ENCODE measurements around the gene MIPOL1. TPM values are rescaled to one million over a fixed set of nuclear protein-coding genes. Genes with fewer than 3 reads are reported as not detected.

Gene MIPOL1
- total RNA-seq, 4 donors from 2014 or later: 4.8 to 21.5 (median 11.8) TPM

DNA sequence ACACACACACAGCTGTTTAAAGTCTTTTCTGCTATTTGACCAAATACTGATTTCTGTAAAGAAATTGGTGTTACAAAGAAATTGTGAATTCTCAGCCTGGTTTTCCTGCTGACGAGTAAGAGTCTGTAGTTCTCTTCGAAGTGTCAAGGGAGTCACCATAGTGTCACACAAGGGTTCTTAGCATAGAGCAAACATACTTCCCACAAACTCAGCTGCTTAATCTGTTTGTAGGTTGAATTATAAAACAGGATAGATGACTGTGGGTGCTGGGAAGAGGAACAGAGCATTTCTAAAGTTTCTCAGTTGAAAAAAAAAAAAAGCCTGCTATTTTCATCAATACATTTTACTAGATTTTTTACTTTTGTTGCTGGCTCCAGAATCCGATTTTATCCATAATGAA is 314.4 kb downstream of the MIPOL1 start:
- Histone ChIP-seq H3K36me3 (no peaks in the 10 kb centered on the region), H3K4me3 (no peak overlapping the region), H3K9me3 (no peaks in the 10 kb centered on the region), H3K27me3 (no peaks in the 10 kb centered on the region), H3K27ac (no peak overlapping the region), H3K4me1 (no peaks in the 10 kb centered on the region)
- WGBS, 2 donors (ENCODE audit: low coverage in 1 of 2): 79 to 87% methylated on average over 3 of the region's 3 CpGs
- in situ Hi-C loops (cut with MboI; ENCODE audit: low pct_ligation_motif_present in 1 of 4, low pct_unique_long_range_greater_than_20kb in 1 of 4, low sequenced_read_pairs in 3 of 4) (no loop called here), intact Hi-C loops (cut with DNase I; ENCODE audit: low total_unique reads) (no loop called here)
- no peak for DNase-seq
- TF ChIP-seq, protein P1, sequence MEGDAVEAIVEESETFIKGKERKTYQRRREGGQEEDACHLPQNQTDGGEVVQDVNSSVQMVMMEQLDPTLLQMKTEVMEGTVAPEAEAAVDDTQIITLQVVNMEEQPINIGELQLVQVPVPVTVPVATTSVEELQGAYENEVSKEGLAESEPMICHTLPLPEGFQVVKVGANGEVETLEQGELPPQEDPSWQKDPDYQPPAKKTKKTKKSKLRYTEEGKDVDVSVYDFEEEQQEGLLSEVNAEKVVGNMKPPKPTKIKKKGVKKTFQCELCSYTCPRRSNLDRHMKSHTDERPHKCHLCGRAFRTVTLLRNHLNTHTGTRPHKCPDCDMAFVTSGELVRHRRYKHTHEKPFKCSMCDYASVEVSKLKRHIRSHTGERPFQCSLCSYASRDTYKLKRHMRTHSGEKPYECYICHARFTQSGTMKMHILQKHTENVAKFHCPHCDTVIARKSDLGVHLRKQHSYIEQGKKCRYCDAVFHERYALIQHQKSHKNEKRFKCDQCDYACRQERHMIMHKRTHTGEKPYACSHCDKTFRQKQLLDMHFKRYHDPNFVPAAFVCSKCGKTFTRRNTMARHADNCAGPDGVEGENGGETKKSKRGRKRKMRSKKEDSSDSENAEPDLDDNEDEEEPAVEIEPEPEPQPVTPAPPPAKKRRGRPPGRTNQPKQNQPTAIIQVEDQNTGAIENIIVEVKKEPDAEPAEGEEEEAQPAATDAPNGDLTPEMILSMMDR (IDR thresholded peaks at IDR 0.05): no peak
- TF ChIP-seq POLR2AphosphoS5 (IDR thresholded peaks at IDR 0.05): no peak
- TF ChIP-seq POLR2A (IDR thresholded peaks at IDR 0.05): no peak
- TF ChIP-seq EP300 (IDR thresholded peaks at IDR 0.05; ENCODE audit: low read depth): no peak

DNA sequence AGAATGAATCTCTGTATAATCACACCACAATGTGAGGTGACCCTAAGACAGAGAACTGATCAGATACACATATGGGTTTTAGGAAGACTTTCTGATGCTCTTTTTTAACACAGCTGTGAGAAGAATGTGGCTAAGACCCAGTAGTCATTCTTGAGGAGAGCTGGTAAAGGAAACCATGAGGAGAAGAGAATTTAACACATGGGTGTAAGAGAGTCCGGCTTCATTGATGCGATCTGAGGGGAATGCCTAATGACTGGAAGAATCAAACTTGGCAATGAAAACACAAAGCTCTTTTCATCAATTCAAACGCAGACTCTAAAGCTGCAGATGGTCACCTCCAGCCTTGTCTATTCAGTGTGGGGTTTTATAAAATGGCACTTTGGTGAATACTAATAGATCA is 318.0 kb downstream of the MIPOL1 start:
- Histone ChIP-seq H3K36me3 (no peaks in the 10 kb centered on the region), H3K9me3 (no peaks in the 10 kb centered on the region), H3K27ac (no peak overlapping the region), H3K27me3 (no peaks in the 10 kb centered on the region), H3K4me1 (no peaks in the 10 kb centered on the region), H3K4me3 (no peak overlapping the region)
- in situ Hi-C loops (cut with MboI; ENCODE audit: low pct_ligation_motif_present in 1 of 4, low pct_unique_long_range_greater_than_20kb in 1 of 4, low sequenced_read_pairs in 3 of 4) (no loop called here), intact Hi-C loops (cut with DNase I; ENCODE audit: low total_unique reads) (no loop called here)
- DNase-seq: no peak
- TF ChIP-seq POLR2A (IDR thresholded peaks at IDR 0.05) (no peak), EP300 (IDR thresholded peaks at IDR 0.05; ENCODE audit: low read depth) (no peak), POLR2AphosphoS5 (IDR thresholded peaks at IDR 0.05) (no peak)
- TF ChIP-seq, protein P1 (IDR thresholded peaks at IDR 0.05): no peak
- WGBS, 2 donors (ENCODE audit: low coverage in 1 of 2): 76 to 86% methylated on average over 3 of the region's 3 CpGs

DNA sequence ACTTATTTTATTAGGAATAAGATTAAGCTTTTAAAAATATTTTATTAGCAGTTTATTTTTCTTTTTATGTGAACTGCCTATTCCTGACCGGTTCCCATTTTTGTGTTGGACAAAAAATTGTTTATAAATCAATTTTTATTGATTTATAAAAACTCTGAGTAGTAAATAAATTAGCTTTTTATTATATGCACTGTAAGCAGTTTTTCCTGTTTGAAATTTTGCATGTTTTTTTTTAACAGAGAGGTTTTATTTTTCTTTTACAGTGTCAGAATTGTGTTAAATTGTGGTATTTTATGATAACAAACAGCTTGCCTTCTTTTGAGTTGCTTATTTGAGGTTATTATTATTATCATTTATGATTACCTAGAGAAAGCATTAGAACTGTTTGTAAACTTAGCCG is 329.3 kb downstream of the MIPOL1 start:
- no peak overlapping the region for H3K27ac ChIP-seq
- intact Hi-C loops (cut with DNase I; ENCODE audit: low total_unique reads): no loop called here

DNA sequence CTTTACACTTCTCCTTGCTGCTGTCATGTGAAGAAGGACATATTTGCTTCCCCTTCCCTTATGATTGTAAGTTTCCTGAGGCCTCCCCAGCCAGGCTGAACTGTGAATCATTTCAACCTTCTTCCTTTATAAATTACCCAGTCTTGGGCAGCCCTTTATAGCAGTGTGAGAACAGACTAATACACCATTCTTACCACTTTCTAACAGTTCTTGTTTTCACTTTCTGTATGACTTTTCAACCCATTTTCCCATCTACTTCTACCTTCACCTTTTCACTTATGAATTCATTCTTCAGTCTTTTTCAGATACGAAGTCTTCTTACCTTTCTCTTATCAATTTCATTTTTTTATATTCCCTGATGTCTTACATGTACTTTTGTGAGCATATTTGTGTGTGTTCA is 342.3 kb downstream of the MIPOL1 start:
- Histone ChIP-seq H3K9me3 (no peaks in the 10 kb centered on the region), H3K4me3 (no peak overlapping the region), H3K36me3 (no peaks in the 10 kb centered on the region), H3K4me1 (no peaks in the 10 kb centered on the region), H3K27me3 (no peaks in the 10 kb centered on the region), H3K27ac (no peak overlapping the region)
- 86 to 91% methylated on average over 1 of the region's 1 CpG for WGBS, 2 donors (ENCODE audit: low coverage in 1 of 2)
- in situ Hi-C loops (cut with MboI; ENCODE audit: low pct_ligation_motif_present in 1 of 4, low pct_unique_long_range_greater_than_20kb in 1 of 4, low sequenced_read_pairs in 3 of 4): no loop called here
- intact Hi-C loops (cut with DNase I; ENCODE audit: low total_unique reads): no loop called here
- no peak for TF ChIP-seq POLR2AphosphoS5 (IDR thresholded peaks at IDR 0.05)
- no peak for TF ChIP-seq EP300 (IDR thresholded peaks at IDR 0.05; ENCODE audit: low read depth)
- DNase-seq: no peak

More for the DNA sequence above, 329.3 kb downstream of the MIPOL1 start:
- TF ChIP-seq, protein P1 (IDR thresholded peaks at IDR 0.05): no peak
- no peak for TF ChIP-seq POLR2A (IDR thresholded peaks at IDR 0.05)
- TF ChIP-seq POLR2AphosphoS5 (IDR thresholded peaks at IDR 0.05): no peak
- no peak for TF ChIP-seq EP300 (IDR thresholded peaks at IDR 0.05; ENCODE audit: low read depth)
- no peaks in the 10 kb centered on the region for H3K36me3 ChIP-seq
- no peaks in the 10 kb centered on the region for H3K27me3 ChIP-seq
- no peaks in the 10 kb centered on the region for H3K4me1 ChIP-seq
- WGBS, 2 donors (ENCODE audit: low coverage in 1 of 2): 65 to 79% methylated on average over 2 of the region's 2 CpGs
- in situ Hi-C loops (cut with MboI; ENCODE audit: low pct_ligation_motif_present in 1 of 4, low pct_unique_long_range_greater_than_20kb in 1 of 4, low sequenced_read_pairs in 3 of 4): no loop called here
- no peak for DNase-seq
- no peak overlapping the region for H3K4me3 ChIP-seq
- H3K9me3 ChIP-seq: no peaks in the 10 kb centered on the region

DNA sequence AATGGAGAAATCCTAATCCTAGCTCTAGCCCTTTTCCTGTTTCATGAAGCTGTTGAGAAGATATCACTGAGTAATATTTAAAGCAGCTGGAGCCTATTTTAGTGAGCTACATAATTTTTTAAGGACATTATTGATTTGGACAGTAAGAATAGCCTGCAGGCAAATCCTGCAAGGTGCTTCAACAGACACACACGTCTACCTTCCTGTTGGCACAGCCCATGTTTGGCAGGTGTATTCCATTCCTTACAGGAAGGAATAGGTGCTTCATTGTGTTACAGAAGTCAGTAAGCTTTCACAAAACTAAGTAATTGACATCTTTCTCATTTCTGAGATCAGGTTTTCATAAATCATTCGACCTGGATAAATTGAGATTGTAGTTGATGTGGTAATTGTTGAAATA is 346.7 kb downstream of the MIPOL1 start:
- intact Hi-C loops (cut with DNase I; ENCODE audit: low total_unique reads): no loop called here

More for the DNA sequence above, 346.7 kb downstream of the MIPOL1 start:
- Histone ChIP-seq H3K27me3 (no peaks in the 10 kb centered on the region), H3K4me3 (no peak overlapping the region), H3K4me1 (peaks cover 0 to 11% (median 6%) of the 10 kb centered on the region in 4 donors), H3K9me3 (no peaks in the 10 kb centered on the region), H3K36me3 (no peaks in the 10 kb centered on the region), H3K27ac (no peak overlapping the region)
- in situ Hi-C loops (cut with MboI; ENCODE audit: low pct_ligation_motif_present in 1 of 4, low pct_unique_long_range_greater_than_20kb in 1 of 4, low sequenced_read_pairs in 3 of 4): no loop called here
- TF ChIP-seq, protein P1 (IDR thresholded peaks at IDR 0.05): no peak
- TF ChIP-seq EP300 (IDR thresholded peaks at IDR 0.05; ENCODE audit: low read depth): no peak
- no peak for TF ChIP-seq POLR2A (IDR thresholded peaks at IDR 0.05)
- no peak for TF ChIP-seq POLR2AphosphoS5 (IDR thresholded peaks at IDR 0.05)
- peak; percentile 26 for DNase-seq
- WGBS, 2 donors (ENCODE audit: low coverage in 1 of 2): 31 to 53% methylated on average over 2 of the region's 2 CpGs
